Measurements from ENCODE around the gene TTC34. TPM values are rescaled to one million over a fixed set of nuclear protein-coding genes. Genes with fewer than 3 reads are reported as not detected.
"Not testable (repeated sequence)": the region's sequence is repeated elsewhere in the genome, so short reads cannot be mapped to it uniquely, and the experiment has no call there.

The TTC34 gene
- total RNA-seq, 2 experiments from 2014 or later, result 0.79 to 0.81 TPM

- no peak for DNase-seq
- CTCF ChIA-PET, result interaction anchor here (1.0 kb wide), 1 partner anchor 23 kb away, joined by 3 read pairs; no protein-coding TSS in a partner anchor
- intact Hi-C loops (cut with micrococcal nuclease), result no loop called here
- Mint-ChIP-seq H3K9me3 (peaks cover 18% of the 10 kb centered on the region), H3K4me3 (no peak overlapping the region), H3K27ac (no peak overlapping the region), H3K4me1 (ENCODE audit: low read depth) (no peaks in the 10 kb centered on the region), H3K36me3 (ENCODE audit: low read depth) (peaks cover 5% of the 10 kb centered on the region), H3K27me3 (peaks cover 17% of the 10 kb centered on the region)
- TF ChIP-seq CTCF (IDR thresholded peaks at IDR 0.05), result no peak
- POLR2A ChIA-PET, result no interaction called here
- no peak for ATAC-seq
Observed at GRCh38 chr1:2777424-2778219, 23.9 kb downstream of the TTC34 start.

- H3K27ac Mint-ChIP-seq; POLR2A ChIA-PET; H3K27me3 Mint-ChIP-seq; H3K36me3 Mint-ChIP-seq (ENCODE audit: low read depth); H3K4me3 Mint-ChIP-seq; CTCF ChIA-PET; H3K4me1 Mint-ChIP-seq (ENCODE audit: low read depth); H3K9me3 Mint-ChIP-seq; ATAC-seq; DNase-seq; intact Hi-C loops (cut with micrococcal nuclease): not testable (repeated sequence)
Observed at GRCh38 chr1:2775333-2775732, 26.2 kb downstream of the TTC34 start.

GRCh38 chr1:2768052-2768451, 33.4 kb downstream of the TTC34 start:
- H3K4me3 Mint-ChIP-seq; ATAC-seq; DNase-seq; intact Hi-C loops (cut with micrococcal nuclease); CTCF ChIA-PET; H3K4me1 Mint-ChIP-seq (ENCODE audit: low read depth); POLR2A ChIA-PET; H3K36me3 Mint-ChIP-seq (ENCODE audit: low read depth); H3K27me3 Mint-ChIP-seq; H3K27ac Mint-ChIP-seq; H3K9me3 Mint-ChIP-seq: not testable (repeated sequence)

- H3K4me3 Mint-ChIP-seq; intact Hi-C loops (cut with micrococcal nuclease); H3K27me3 Mint-ChIP-seq; POLR2A ChIA-PET; H3K9me3 Mint-ChIP-seq; H3K27ac Mint-ChIP-seq; H3K4me1 Mint-ChIP-seq (ENCODE audit: low read depth); H3K36me3 Mint-ChIP-seq (ENCODE audit: low read depth); ATAC-seq; DNase-seq; CTCF ChIA-PET: not testable (repeated sequence)
Observed at GRCh38 chr1:2759433-2759832, 42.1 kb downstream of the TTC34 start.

GRCh38 chr1:2757519-2757918, 44.0 kb downstream of the TTC34 start:
- POLR2A ChIA-PET; DNase-seq; intact Hi-C loops (cut with micrococcal nuclease); H3K9me3 Mint-ChIP-seq; H3K27me3 Mint-ChIP-seq; CTCF ChIA-PET; H3K4me3 Mint-ChIP-seq; ATAC-seq; H3K27ac Mint-ChIP-seq; H3K4me1 Mint-ChIP-seq (ENCODE audit: low read depth); H3K36me3 Mint-ChIP-seq (ENCODE audit: low read depth): not testable (repeated sequence)

GRCh38 chr1:2755426-2755825, 46.1 kb downstream of the TTC34 start:
- ATAC-seq; intact Hi-C loops (cut with micrococcal nuclease); H3K4me3 Mint-ChIP-seq: not testable (repeated sequence)

GRCh38 chr1:2754597-2754996, 46.9 kb downstream of the TTC34 start:
- CTCF ChIA-PET; H3K4me1 Mint-ChIP-seq (ENCODE audit: low read depth); H3K4me3 Mint-ChIP-seq; ATAC-seq; POLR2A ChIA-PET; DNase-seq; H3K27me3 Mint-ChIP-seq; H3K27ac Mint-ChIP-seq; intact Hi-C loops (cut with micrococcal nuclease); H3K9me3 Mint-ChIP-seq; H3K36me3 Mint-ChIP-seq (ENCODE audit: low read depth): not testable (repeated sequence)

More at GRCh38 chr1:2755426-2755825, 46.1 kb downstream of the TTC34 start:
- H3K27ac Mint-ChIP-seq; H3K4me1 Mint-ChIP-seq (ENCODE audit: low read depth); POLR2A ChIA-PET; H3K9me3 Mint-ChIP-seq; CTCF ChIA-PET; H3K27me3 Mint-ChIP-seq; DNase-seq; H3K36me3 Mint-ChIP-seq (ENCODE audit: low read depth): not testable (repeated sequence)

- H3K27ac Mint-ChIP-seq; DNase-seq; H3K9me3 Mint-ChIP-seq; H3K36me3 Mint-ChIP-seq (ENCODE audit: low read depth); ATAC-seq; H3K4me3 Mint-ChIP-seq; intact Hi-C loops (cut with micrococcal nuclease); POLR2A ChIA-PET; H3K4me1 Mint-ChIP-seq (ENCODE audit: low read depth); H3K27me3 Mint-ChIP-seq; CTCF ChIA-PET: not testable (repeated sequence)
Observed at GRCh38 chr1:2752503-2752902, 49.0 kb downstream of the TTC34 start.

GRCh38 chr1:2751866-2752265, 49.6 kb downstream of the TTC34 start:
- H3K9me3 Mint-ChIP-seq; H3K4me3 Mint-ChIP-seq; CTCF ChIA-PET; H3K36me3 Mint-ChIP-seq (ENCODE audit: low read depth); DNase-seq; POLR2A ChIA-PET; H3K4me1 Mint-ChIP-seq (ENCODE audit: low read depth); ATAC-seq; H3K27me3 Mint-ChIP-seq; H3K27ac Mint-ChIP-seq; intact Hi-C loops (cut with micrococcal nuclease): not testable (repeated sequence)

- POLR2A ChIA-PET; H3K27me3 Mint-ChIP-seq; ATAC-seq; H3K4me3 Mint-ChIP-seq; H3K4me1 Mint-ChIP-seq (ENCODE audit: low read depth); H3K36me3 Mint-ChIP-seq (ENCODE audit: low read depth); H3K27ac Mint-ChIP-seq; H3K9me3 Mint-ChIP-seq; DNase-seq; CTCF ChIA-PET; intact Hi-C loops (cut with micrococcal nuclease): not testable (repeated sequence)
Observed at GRCh38 chr1:2750766-2751730, 50.4 kb downstream of the TTC34 start.
